Activated naive CD8-positive, alpha-beta T cell (primary cell): ENCODE measurements around the gene GYPA.
"Not testable (repeated sequence)": the region's sequence is repeated elsewhere in the genome, so short reads cannot be mapped to it uniquely, and the experiment has no call there.

Experiments
- H3K27ac Mint-ChIP-seq: one replicate; pipeline ENCODE4 v1.8.0; 2021; ENCODE audit warnings: mixed read lengths
- H3K27me3 Mint-ChIP-seq: one replicate; pipeline ENCODE4 v1.8.0; 2021; ENCODE audit warnings: mixed read lengths
- H3K36me3 Mint-ChIP-seq: one replicate; pipeline ENCODE4 v1.8.0; 2021; ENCODE audit warnings: mixed read lengths
- H3K4me1 Mint-ChIP-seq: one replicate; pipeline ENCODE4 v1.8.0; 2021; ENCODE audit warnings: low read depth, mixed read lengths
- H3K4me3 Mint-ChIP-seq: one replicate; pipeline ENCODE4 v1.8.0; 2021; ENCODE audit warnings: mild to moderate bottlenecking, mixed read lengths
- H3K9me3 Mint-ChIP-seq: one replicate; pipeline ENCODE4 v1.8.0; 2021; ENCODE audit warnings: low read depth, mixed read lengths

Gene GYPA

GRCh38 chr4:144139991-144140390, 527 bp downstream of the GYPA start:
- H3K27ac Mint-ChIP-seq, H3K36me3 Mint-ChIP-seq, H3K4me3 Mint-ChIP-seq, H3K27me3 Mint-ChIP-seq, H3K9me3 Mint-ChIP-seq, H3K4me1 Mint-ChIP-seq: not testable (repeated sequence)

DNA sequence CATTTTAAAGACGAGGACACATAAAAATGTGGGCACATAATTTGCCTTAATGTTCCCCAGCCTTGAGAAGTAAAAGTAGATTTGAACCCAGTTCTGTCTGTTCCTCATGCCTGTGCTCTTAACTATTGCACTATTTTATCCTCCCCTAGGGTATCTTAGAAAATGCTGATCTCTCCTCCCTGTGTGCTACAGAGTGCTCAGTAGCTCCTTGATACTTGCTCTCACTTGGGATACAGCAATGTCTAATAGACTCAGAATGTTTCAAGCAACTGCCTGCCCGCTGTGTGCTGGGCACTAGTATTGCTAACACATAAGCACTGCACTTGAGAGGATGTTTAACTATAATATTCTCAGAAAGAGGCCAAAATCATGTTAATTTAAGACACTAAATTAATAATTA, 971 bp downstream of the GYPA start:
- not testable (repeated sequence) for H3K9me3 Mint-ChIP-seq, H3K27me3 Mint-ChIP-seq, H3K4me3 Mint-ChIP-seq, H3K4me1 Mint-ChIP-seq, H3K27ac Mint-ChIP-seq, H3K36me3 Mint-ChIP-seq

- H3K9me3 Mint-ChIP-seq, H3K27ac Mint-ChIP-seq, H3K4me1 Mint-ChIP-seq, H3K27me3 Mint-ChIP-seq, H3K36me3 Mint-ChIP-seq, H3K4me3 Mint-ChIP-seq: not testable (repeated sequence)
Measured at GRCh38 chr4:144138239-144138638, 2.3 kb downstream of the GYPA start.

DNA sequence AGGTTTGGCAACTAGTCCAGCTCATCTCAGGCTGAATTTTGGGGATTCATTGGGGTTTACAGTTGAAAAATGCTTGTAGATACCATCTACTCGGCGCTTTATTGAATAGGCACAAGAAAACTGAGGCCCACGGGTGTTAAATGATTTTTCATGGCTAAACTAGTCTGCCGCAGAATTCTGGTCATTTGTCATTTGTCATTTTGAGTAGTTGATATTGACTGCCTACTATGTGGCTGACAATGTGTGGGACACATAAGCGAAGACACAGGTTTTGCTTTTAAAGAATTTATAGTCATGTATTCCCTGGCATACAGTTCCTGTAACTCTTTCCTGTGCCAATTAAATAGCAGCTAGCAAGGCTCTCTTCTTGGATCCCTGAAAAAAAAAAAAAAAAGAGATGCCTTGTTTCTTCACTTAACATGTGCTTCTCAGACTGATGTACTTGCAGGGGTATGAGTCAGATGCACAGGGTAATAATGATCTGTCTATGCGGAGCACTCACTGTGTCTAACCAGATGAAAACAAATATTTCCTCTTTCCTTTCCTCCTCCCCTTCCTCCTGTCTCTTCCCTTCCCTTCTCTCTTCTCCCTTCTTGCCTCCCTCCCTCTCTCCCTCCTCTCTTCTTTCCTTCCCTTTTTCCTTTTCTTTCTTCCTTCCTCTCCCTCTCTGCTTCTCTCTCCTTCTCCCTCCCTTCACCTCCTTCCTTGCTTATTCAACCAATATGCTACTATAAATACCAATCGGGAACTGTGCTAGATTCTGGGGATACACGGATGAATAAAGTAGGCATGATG, 3.2 kb downstream of the GYPA start:
- not testable (repeated sequence) for H3K4me1 Mint-ChIP-seq, H3K27ac Mint-ChIP-seq, H3K27me3 Mint-ChIP-seq, H3K9me3 Mint-ChIP-seq, H3K4me3 Mint-ChIP-seq, H3K36me3 Mint-ChIP-seq

GRCh38 chr4:144136189-144136588, 4.3 kb downstream of the GYPA start:
- H3K4me1 Mint-ChIP-seq, H3K36me3 Mint-ChIP-seq, H3K4me3 Mint-ChIP-seq, H3K9me3 Mint-ChIP-seq, H3K27me3 Mint-ChIP-seq, H3K27ac Mint-ChIP-seq: not testable (repeated sequence)

- H3K27ac Mint-ChIP-seq, H3K4me1 Mint-ChIP-seq, H3K27me3 Mint-ChIP-seq, H3K36me3 Mint-ChIP-seq, H3K9me3 Mint-ChIP-seq, H3K4me3 Mint-ChIP-seq: not testable (repeated sequence)
Measured at GRCh38 chr4:144130167-144130566, 10.4 kb downstream of the GYPA start.

DNA sequence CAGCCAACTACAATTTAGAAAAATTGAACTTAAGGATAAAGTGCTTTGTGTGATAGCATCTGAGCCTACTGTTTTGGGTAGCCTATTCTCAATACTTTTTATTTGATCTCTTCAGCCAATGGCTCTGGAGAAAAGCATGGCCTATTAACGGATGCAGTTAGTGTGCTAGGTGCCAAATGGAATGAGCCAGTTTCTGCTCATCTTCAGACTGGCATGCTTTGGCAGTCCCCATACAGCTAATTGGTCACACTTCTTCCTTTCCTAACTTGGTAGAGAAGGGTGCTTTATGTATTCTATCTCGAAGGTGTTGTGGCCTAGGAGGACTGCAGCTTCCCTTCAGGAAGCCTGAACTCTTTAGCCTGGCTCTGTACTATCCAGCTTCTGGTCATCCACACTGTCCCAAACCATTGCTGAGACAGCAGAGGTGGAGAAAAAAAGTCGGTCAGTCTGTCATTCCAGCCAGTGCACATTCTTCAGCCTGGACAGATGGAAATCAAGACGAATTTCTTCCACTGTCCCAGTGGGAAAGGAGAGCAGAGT, 11.1 kb downstream of the GYPA start:
- not testable (repeated sequence) for H3K4me3 Mint-ChIP-seq, H3K27me3 Mint-ChIP-seq, H3K36me3 Mint-ChIP-seq, H3K4me1 Mint-ChIP-seq, H3K27ac Mint-ChIP-seq, H3K9me3 Mint-ChIP-seq

DNA sequence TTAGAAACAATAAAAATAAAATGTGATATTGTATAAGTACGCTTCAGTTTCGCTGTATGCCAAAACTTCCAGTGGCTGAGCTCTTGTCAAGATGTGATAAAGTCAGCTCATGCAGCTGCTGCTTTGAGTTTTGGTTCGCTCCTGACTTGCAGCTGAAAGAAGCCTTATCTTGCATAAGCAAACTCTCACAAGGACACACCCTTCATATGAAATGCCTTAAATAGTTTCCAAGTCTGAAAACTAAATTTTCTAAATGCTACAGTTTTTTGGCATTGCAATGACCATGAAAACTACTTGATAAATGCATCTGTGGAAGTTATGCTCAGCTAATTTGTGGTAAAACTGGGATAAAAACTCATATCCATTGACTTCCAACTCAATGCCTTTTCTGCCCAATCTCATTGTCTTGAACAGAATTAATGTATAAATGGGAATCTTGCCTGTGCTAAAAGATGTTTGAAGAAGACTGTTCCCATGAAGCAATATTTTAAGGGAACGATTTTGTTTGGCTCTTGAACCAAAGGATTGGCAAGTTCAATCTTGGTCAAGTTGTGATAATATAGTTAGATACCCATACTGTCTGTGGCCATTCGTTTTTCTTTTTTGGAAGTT, 11.7 kb downstream of the GYPA start:
- H3K27ac Mint-ChIP-seq, H3K4me3 Mint-ChIP-seq, H3K36me3 Mint-ChIP-seq, H3K27me3 Mint-ChIP-seq, H3K4me1 Mint-ChIP-seq, H3K9me3 Mint-ChIP-seq: not testable (repeated sequence)

GRCh38 chr4:144125109-144125508, 15.4 kb downstream of the GYPA start:
- not testable (repeated sequence) for H3K27ac Mint-ChIP-seq, H3K4me1 Mint-ChIP-seq

DNA sequence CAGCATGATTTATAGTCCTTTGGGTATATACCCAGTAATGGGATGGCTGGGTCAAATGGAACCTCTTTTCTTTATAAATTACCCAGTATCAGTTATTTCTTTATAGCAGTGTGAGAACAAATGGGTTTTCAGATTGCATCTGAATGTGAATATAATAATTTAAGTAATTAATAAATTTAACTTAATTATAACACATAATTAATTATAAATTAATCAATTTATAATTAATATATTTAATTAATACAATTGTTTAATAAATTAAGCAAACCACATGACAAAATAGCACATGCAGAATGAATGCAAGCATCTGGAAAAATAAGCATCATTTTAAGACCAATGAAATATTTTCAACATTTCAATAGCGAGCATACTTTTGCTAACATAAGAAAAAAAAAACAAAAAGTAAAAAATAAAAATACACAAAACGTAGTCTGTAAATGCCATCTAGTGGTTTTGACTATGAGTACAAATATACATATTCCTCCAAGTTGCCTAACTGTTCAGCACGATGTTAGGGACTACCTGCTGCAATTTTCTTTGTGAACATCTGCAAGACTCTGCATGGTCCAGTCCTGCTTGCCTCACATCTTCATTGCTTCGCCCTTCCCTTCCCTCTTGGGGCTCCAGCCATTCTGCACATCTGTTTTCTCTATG, 16.4 kb downstream of the GYPA start:
- not testable (repeated sequence) for H3K27ac Mint-ChIP-seq, H3K36me3 Mint-ChIP-seq, H3K4me1 Mint-ChIP-seq, H3K4me3 Mint-ChIP-seq, H3K9me3 Mint-ChIP-seq, H3K27me3 Mint-ChIP-seq

More at GRCh38 chr4:144125109-144125508, 15.4 kb downstream of the GYPA start:
- not testable (repeated sequence) for H3K4me3 Mint-ChIP-seq, H3K9me3 Mint-ChIP-seq, H3K27me3 Mint-ChIP-seq, H3K36me3 Mint-ChIP-seq

GRCh38 chr4:144123269-144123668, 17.2 kb downstream of the GYPA start:
- H3K4me3 Mint-ChIP-seq, H3K36me3 Mint-ChIP-seq: not testable (repeated sequence)

DNA sequence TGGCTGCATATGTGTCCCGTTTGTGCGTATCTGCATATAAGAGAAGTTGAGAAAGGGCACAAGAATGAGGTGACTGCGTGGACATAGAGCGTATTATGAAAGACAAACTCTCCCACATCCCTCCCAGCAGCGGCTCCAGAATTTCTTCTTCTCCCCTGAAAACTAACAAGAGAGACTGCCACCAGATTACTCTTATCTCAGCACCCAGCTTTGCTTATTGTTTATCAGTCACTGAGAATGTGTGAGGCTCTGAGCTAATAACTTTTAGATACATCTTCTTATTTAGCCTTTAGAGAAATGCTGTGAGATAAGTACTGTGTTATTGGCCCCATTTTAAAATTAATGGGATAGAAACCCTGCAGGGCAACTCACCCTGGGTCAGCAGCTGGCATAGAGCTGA, 20.8 kb downstream of the GYPA start:
- not testable (repeated sequence) for H3K4me3 Mint-ChIP-seq, H3K27ac Mint-ChIP-seq, H3K36me3 Mint-ChIP-seq, H3K4me1 Mint-ChIP-seq, H3K9me3 Mint-ChIP-seq, H3K27me3 Mint-ChIP-seq

More at GRCh38 chr4:144123269-144123668, 17.2 kb downstream of the GYPA start:
- not testable (repeated sequence) for H3K27me3 Mint-ChIP-seq, H3K9me3 Mint-ChIP-seq, H3K4me1 Mint-ChIP-seq, H3K27ac Mint-ChIP-seq

DNA sequence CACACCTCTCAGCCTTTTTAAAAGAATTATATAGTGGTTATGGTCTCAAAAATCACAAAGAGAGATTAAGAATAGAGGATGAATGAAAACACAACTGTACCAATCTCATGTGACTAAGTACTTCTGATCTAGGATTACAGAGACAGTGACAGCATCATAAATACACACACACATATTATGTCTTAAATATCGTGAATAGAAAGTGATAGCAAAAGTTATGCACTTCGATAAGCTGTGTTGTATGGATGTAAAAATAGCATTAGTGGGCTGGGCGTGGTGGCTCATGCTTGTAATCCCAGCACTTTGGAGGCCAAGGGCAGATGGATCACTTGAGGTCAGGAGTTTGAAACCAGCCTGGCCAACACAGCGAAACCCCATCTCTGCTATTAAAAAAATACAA, 25.0 kb downstream of the GYPA start:
- Mint-ChIP-seq H3K36me3 (no peaks in the 10 kb centered on the region), H3K4me1 (no peaks in the 10 kb centered on the region), H3K9me3 (no peaks in the 10 kb centered on the region), H3K27me3 (no peaks in the 10 kb centered on the region), H3K27ac (no peak overlapping the region), H3K4me3 (no peak overlapping the region)

DNA sequence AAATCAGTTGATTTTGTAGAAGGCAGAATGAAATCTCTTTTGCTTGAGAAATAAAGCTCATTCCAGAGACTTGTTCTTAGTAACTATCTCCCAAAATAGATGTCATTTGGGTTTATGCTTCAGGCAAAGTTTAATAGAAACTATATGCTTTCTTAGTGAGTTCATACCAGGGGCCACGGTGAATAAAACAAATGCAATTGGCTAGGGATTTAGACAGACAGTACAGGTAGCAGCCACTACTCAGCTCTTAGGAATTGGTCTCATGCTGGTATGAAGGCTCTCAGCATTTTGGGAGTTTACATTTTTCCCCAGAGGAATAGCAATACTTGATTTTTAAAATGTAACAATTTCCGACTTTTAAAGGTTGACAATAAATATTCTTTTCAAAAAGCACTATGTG, 27.0 kb downstream of the GYPA start:
- Mint-ChIP-seq H3K36me3 (no peaks in the 10 kb centered on the region), H3K27ac (no peak overlapping the region), H3K9me3 (no peaks in the 10 kb centered on the region), H3K4me1 (no peaks in the 10 kb centered on the region), H3K27me3 (peaks cover 3% of the 10 kb centered on the region), H3K4me3 (no peak overlapping the region)

DNA sequence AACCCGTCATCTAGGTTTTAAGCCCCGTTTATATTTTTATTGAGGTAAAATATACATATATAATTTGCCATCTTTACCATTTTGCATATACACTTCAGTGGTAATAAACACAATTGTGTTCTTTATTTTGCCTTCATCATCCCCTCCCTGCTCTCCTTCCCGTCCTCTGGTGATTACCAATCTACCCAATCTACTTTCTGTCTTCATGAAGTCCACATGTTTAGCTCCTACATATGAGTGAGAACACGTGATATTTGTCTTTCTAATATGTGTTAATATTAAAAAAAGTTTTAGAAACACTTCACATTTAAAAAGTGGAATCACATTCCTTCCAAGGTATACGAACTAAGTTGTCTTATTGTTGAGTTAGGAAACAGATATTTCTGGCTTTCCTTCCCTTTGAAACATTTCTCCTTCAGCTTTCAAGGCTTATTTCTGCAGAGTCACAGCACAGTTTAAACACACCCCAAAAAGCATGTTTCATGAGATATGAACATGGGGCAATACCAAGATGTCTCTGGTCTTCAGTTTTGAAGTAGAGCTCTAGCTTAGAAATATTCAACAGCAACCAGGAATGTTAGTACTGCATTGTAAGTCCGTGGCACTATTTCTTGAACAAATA, 35.9 kb downstream of the GYPA start:
- Mint-ChIP-seq H3K4me1 (no peaks in the 10 kb centered on the region), H3K4me3 (no peak overlapping the region), H3K9me3 (no peaks in the 10 kb centered on the region), H3K36me3 (no peaks in the 10 kb centered on the region), H3K27me3 (peaks cover 3% of the 10 kb centered on the region), H3K27ac (no peak overlapping the region)
